HepG2 (cell line): ENCODE data around the gene LAMA5. TPM values are rescaled to one million over a fixed set of nuclear protein-coding genes. Genes with fewer than 3 reads are reported as not detected.
A peak's percentile ranks its signal among the peaks of the same experiment; 100 is the strongest.

Experiments
- BRD4 ChIP-seq: sonication (generic); formaldehyde crosslinking; IDR thresholded peaks from 2 replicates; pipeline ENCODE4 v1.4.0; 2020; ENCODE audit warnings: missing genetic modification reagents
- EEA1 ChIP-seq: sonication (generic); formaldehyde crosslinking; IDR thresholded peaks from 2 replicates; pipeline ENCODE4 v1.5.1; 2020; ENCODE audit warnings: mild to moderate bottlenecking, missing genetic modification reagents, borderline replicate concordance
- HNF4A ChIP-seq: sonication (generic); formaldehyde crosslinking; IDR thresholded peaks from 2 replicates; pipeline ENCODE4 v1.4.0; 2020; ENCODE audit warnings: missing genetic modification reagents
- KLF9 ChIP-seq: IDR thresholded peaks from 2 replicates; pipeline ENCODE4 v1.6.1; 2016; ENCODE audit warnings: low read depth
- TCF7L2 ChIP-seq: IDR thresholded peaks from 2 replicates; pipeline ENCODE4 v1.6.1; 2011; ENCODE audit warnings: mild to moderate bottlenecking, low read depth, low read length, moderate library complexity
- ZNF746 ChIP-seq: sonication (generic); formaldehyde crosslinking; IDR thresholded peaks from 2 replicates; pipeline ENCODE4 v1.8.0; 2022; ENCODE audit warnings: mild to moderate bottlenecking, missing genetic modification reagents
- ZNF788 ChIP-seq: sonication (generic); formaldehyde crosslinking; IDR thresholded peaks from 2 replicates; pipeline ENCODE4 v1.5.0; 2020; ENCODE audit warnings: mild to moderate bottlenecking, missing genetic modification reagents, borderline replicate concordance
- polyA plus RNA-seq, 8 experiments: library from polyadenylated mRNA; depleted of rRNA in 3 of 8; stranded (reverse) in 7 of 8; unstranded in 1 of 8; fragments of >200 nt; fragmentation: Illumina TruSeq in 4 of 8; extraction: Trizol in 4 of 8; gene quantifications; 2 replicates each; pipeline versions ENCODE4 v1.2.1 to v1.2.3, GENCODE V29; 2011 to 2016; ENCODE audit warnings: low read depth in 4 of 8, missing spikeins in 1 of 8, mixed read lengths in 1 of 8; ENCODE audit not compliant: insufficient read depth in 1 of 8
- total RNA-seq, 5 experiments: library from RNA; depleted of rRNA; stranded (reverse); fragments of >200 nt; fragmentation: Illumina TruSeq; extraction: Trizol; gene quantifications; 2 replicates each; pipeline ENCODE4 v1.2.3, GENCODE V29; 2016; ENCODE audit warnings: low read depth in 1 of 5
- TF ChIP-seq, protein P1 (sequence below): sonication (generic); formaldehyde crosslinking; IDR thresholded peaks from 2 replicates; pipeline ENCODE4 v1.8.0; 2022; ENCODE audit warnings: mild to moderate bottlenecking, missing genetic modification reagents; ENCODE audit not compliant: insufficient replicate concordance
- TF ChIP-seq, protein P2 (sequence below): sonication (generic); formaldehyde crosslinking; IDR thresholded peaks from 2 replicates; pipeline ENCODE4 v1.5.0; 2020; ENCODE audit warnings: mild to moderate bottlenecking, missing genetic modification reagents, borderline replicate concordance
- TF ChIP-seq, protein P3 (sequence below): sonication (generic); formaldehyde crosslinking; IDR thresholded peaks from 2 replicates; pipeline ENCODE4 v1.4.0; 2020; ENCODE audit warnings: missing genetic modification reagents

Gene LAMA5
- total and polyA plus RNA-seq, 2 of the 13 experiments (the other 11 are each of a cell fraction or from before 2014, with no cell fraction given) = 21.0 to 44.7 TPM

DNA sequence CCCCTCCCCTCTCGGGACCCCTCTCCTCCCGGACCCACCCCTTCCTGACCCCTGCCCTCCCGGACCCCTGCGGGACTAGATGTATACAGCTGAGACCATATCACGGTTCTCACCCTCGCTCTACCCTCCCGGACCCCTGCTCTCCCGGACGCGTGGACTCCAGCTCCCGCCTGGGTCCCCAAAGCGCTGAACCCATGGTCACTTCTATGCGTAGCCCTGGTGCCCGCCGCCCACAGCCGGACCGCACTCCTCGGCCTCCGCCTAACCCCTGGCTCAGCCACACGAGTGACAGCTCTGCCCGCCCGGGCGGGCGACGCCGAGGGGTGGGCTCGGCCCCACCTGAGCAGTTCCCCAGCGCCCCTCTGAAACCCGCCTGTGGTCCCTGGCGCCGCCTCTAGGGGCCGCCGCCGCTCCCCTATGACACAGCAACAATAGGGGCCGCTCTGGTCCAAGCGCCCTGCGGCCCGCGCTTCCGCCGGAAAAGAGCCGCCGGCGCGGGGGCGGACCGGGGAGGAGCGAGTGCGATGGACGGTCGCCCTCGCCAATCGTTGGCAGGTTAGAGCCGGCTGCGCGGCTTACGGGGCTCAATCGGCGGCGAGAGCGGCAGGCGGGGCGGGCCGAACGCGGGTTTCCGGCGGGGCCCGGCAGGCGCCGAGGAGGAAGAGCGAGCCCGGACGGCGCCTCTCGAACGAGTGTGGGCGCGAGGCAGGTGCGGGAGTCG is 64.6 kb downstream of the LAMA5 start, which contains the start of gene ADRM1 (continued):
- TF ChIP-seq, protein P1, sequence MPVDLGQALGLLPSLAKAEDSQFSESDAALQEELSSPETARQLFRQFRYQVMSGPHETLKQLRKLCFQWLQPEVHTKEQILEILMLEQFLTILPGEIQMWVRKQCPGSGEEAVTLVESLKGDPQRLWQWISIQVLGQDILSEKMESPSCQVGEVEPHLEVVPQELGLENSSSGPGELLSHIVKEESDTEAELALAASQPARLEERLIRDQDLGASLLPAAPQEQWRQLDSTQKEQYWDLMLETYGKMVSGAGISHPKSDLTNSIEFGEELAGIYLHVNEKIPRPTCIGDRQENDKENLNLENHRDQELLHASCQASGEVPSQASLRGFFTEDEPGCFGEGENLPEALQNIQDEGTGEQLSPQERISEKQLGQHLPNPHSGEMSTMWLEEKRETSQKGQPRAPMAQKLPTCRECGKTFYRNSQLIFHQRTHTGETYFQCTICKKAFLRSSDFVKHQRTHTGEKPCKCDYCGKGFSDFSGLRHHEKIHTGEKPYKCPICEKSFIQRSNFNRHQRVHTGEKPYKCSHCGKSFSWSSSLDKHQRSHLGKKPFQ (CRISPR knock-in tag) = no peak
- TF ChIP-seq BRD4 (CRISPR knock-in tag) (no peak), ZNF788 (CRISPR knock-in tag) (peak; percentile 63; the same call in 1 of the 2 replicates), KLF9 (CRISPR knock-in tag) (peak; percentile 86; the same call in 1 of the 2 replicates), TCF7L2 (no peak), EEA1 (CRISPR knock-in tag) (no peak; the same call in 1 of the 2 replicates), ZNF746 (CRISPR knock-in tag) (no peak; the same call in none of the 2 replicates), HNF4A (CRISPR knock-in tag) (peak; percentile 51)
- TF ChIP-seq, protein P2, sequence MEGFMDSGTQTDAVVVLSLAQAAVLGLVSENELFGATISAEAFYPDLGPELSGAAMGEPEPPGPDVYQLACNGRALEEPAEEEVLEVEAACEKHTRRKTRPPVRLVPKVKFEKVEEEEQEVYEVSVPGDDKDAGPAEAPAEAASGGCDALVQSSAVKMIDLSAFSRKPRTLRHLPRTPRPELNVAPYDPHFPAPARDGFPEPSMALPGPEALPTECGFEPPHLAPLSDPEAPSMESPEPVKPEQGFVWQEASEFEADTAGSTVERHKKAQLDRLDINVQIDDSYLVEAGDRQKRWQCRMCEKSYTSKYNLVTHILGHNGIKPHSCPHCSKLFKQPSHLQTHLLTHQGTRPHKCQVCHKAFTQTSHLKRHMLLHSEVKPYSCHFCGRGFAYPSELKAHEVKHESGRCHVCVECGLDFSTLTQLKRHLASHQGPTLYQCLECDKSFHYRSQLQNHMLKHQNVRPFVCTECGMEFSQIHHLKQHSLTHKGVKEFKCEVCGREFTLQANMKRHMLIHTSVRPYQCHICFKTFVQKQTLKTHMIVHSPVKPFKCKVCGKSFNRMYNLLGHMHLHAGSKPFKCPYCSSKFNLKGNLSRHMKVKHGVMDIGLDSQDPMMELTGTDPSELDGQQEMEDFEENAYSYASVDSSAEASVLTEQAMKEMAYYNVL (CRISPR knock-in tag) = peak; percentile 53; the same call in 1 of the 2 replicates
- TF ChIP-seq, protein P3, sequence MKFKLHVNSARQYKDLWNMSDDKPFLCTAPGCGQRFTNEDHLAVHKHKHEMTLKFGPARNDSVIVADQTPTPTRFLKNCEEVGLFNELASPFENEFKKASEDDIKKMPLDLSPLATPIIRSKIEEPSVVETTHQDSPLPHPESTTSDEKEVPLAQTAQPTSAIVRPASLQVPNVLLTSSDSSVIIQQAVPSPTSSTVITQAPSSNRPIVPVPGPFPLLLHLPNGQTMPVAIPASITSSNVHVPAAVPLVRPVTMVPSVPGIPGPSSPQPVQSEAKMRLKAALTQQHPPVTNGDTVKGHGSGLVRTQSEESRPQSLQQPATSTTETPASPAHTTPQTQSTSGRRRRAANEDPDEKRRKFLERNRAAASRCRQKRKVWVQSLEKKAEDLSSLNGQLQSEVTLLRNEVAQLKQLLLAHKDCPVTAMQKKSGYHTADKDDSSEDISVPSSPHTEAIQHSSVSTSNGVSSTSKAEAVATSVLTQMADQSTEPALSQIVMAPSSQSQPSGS (CRISPR knock-in tag) = peak; percentile 92
